ENCODE results near the gene GNB2.
"Not testable (repeated sequence)": the region's sequence is repeated elsewhere in the genome, so short reads cannot be mapped to it uniquely, and the experiment has no call there.

The GNB2 gene

GRCh38 chr7:100665168-100665726 is 8.3 kb upstream of the GNB2 start:
- DNase-seq = no peak

GRCh38 chr7:100667331-100668068 is 6.0 kb upstream of the GNB2 start:
- no peak for DNase-seq

- DNase-seq = no peak
These were observed 5.5 kb upstream of the GNB2 start for GRCh38 chr7:100668069-100668449.

GRCh38 chr7:100669106-100669505 is 4.4 kb upstream of the GNB2 start:
- not testable (repeated sequence) for DNase-seq

DNA sequence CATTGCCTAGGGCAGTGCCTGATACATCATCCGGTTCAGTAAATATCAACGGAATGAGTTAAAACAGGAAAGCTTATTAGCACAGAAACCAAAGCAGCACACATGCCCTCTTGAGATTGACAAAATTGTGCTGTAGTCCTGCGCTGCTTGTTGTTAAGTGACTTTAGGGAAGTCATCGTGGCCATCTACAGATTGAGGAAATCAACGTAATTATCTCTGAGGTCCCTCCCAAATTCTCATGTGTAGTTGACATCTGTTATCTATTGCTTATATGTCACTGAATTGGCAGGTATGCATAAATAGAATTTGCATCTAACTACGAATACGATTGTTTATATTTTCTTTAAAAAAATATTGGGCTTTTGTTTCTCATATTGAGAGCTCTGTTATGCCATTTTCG is 3.5 kb upstream of the GNB2 start:
- no peak for DNase-seq

DNA sequence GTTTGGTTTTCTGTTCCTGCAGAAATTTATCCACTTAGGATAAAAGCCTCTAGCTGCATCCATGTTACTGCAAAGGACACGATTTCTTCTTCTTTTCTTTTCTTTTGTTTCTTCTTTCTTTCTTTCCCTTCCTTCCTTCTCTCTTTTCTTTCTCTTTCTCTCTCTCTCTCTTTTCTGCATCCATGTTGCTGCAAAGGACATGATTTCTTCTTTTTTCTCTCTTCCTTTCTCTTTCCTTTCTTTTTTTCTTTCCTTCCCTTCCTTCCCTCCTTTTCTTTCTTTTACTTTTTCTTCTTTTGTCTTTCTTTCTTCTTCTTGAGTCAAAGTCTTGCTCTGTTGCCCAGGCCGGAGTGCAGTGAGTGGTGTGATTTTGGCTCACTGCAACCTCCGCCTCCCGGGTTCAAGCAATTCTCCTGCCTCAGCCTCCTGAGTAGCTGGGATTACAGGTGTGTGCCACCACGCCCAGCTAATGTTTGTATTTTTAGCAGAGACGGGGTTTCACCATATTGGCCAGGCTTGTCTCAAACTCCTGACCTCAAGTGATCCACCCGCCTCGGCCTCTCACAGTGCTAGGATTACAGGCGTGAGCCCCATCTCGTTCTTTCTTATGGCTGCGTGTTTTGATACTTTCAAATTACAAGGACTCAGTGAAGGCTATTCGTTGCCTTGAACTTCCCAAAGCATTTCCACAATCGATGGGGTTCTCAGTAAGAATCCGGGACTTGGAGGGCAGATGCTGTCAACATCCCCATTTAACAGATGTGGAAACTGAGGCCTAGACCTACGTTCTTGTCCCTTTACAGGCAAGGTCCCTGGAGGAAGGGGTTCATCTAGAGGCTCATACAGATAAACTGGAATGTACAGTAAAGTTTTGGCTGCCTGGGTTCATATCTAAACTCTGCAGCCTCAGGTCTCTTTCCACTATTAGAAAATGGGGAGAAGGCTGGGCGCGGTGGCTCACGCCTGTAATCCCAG is 1.9 kb upstream of the GNB2 start:
- no peak for DNase-seq

DNA sequence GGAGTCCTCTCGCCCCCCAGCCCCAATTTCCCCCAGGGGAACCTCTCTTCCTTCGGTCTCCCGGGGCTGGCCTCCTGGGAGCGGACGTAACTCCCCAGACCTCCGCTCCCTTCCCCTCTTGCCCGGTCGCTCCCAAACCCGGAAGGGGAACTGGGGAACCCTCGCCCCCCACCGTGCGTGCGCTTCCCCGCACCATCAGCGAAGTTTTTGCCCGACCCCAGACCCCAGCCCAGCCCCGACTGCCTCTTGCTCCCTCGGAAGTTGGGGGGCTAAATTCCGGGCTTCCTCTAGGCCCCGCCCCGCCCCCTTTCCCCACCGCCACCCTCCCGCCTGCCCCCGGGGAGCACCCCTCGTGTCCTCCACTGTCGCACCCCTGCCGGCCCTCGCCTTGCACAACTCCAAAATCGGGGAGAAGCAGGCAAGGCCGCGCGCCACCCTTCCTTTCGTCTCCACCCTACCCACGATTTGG is 436 bp downstream of the GNB2 start:
- DNase-seq = no peak

DNA sequence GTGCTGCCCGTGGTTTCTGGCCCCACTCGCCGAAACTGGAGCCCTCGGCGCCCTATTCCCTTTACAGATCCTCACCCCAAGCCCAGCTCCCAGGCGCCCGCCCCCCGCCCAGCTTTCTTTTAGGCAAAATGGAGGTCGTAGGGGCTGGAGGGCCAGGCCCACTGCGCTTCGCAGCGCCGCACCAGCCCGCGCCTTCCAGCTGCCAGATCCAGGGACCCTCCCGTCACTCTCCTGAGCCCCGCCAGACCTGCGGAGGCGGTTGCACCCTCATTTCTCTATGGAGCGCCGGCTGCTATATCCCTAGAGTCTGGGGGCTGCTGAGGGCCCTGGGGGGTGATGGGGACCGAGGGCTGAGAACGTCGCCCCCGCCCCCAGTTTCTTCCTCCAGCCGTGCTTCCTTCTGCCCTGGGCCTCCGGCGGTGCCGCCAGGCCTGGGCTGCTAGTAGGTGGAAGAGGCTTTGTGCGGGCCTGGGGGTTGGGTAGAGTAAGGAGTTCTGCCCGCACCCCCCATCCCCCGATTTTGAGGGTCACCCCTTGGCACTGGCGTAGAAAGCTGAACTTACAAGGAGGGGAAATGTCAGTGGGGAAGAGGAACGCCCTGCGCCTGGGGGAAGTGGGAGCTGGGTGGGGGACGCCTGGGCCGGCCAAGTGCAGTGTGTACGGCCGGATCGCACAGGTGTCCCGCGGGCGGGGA is 1.0 kb downstream of the GNB2 start:
- DNase-seq = no peak

DNA sequence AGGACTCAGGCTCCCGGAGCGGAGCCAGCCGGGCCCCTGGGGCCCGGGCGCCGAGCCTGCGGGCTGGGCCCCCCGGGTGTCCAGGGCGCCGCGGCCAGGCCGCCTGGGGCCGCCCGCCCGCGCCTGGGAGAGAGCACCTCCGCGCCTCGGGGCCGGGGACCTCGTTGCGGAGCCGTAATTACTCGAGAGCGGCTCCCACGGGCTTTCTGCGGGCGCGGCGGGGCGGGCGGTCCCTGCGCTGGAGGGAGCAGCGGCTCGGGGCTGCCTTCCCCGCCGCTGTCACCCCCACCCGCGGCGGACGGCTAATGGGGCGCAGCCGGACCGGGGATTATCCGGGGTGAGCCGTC is 1.5 kb downstream of the GNB2 start:
- DNase-seq = no peak

- peak; percentile 79 for DNase-seq
These were observed 2.2 kb downstream of the GNB2 start for GRCh38 chr7:100675581-100676350.

DNA sequence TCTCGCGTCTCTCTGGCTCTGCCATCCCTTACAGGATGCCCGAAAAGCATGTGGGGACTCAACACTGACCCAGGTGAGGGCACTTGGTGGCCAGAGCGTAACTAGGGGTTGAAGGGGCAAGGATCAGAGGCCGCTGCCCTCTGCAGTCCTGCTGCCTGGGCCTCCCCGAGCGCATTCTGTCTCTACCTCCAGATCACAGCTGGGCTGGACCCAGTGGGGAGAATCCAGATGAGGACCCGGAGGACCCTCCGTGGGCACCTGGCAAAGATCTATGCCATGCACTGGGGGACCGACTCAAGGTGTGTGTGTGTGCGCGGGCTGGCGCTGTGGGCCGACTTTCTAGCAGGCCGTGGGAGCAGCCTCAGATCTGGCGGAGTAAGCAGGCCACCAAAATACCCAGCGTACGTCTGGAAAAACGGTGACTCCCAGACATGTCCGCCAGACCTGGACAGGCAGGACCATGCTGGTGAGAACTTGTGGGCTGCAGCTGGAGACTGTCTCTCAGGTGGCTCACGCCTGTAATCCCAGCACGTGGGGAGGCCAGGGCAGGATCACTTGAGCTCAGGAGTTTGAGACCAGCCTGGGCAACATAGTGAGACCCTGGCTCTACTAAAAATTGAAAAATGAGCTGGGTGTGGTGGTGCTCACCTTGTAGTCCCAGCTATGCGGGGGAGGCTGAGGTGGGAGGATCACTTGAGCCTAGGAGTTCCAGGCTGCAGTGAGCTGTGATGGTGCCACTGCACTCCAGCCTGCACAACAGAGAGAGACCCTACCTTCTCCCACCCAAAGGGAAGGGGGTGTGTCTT is 3.2 kb downstream of the GNB2 start:
- no peak for DNase-seq

DNA sequence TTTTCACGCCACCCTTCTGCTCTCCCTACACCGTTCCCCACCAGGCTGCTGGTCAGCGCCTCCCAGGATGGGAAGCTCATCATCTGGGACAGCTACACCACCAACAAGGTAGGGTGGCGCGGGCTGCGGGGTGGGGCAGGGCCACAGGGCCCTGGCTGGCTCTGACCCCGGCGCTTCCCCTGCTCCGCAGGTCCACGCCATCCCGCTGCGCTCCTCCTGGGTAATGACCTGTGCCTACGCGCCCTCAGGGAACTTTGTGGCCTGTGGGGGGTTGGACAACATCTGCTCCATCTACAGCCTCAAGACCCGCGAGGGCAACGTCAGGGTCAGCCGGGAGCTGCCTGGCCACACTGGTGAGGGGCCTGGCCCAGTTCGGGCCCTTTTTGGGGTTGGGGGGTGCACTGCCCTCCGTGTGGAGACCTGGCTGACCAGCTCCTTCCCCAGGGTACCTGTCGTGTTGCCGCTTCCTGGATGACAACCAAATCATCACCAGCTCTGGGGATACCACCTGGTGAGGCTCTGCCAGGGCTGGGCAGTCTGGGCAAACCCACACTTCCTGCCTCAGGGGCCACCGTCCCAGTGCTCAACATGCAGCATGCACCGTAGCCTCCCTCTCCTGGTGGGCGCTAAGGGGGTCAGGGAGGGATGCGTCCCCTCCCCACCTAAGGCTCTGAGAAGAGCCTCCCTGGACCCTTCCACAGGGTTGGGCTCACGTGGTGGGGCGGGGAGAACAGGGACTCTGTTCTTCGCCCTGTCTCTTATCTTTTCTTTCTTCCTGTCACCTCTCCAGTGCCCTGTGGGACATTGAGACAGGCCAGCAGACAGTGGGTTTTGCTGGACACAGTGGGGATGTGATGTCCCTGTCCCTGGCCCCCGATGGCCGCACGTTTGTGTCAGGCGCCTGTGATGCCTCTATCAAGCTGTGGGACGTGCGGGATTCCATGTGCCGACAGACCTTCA is 4.0 kb downstream of the GNB2 start:
- DNase-seq = no peak

GRCh38 chr7:100678291-100678984 is 4.9 kb downstream of the GNB2 start:
- DNase-seq = no peak

GRCh38 chr7:100679129-100679926 is 5.8 kb downstream of the GNB2 start:
- no peak for DNase-seq

DNA sequence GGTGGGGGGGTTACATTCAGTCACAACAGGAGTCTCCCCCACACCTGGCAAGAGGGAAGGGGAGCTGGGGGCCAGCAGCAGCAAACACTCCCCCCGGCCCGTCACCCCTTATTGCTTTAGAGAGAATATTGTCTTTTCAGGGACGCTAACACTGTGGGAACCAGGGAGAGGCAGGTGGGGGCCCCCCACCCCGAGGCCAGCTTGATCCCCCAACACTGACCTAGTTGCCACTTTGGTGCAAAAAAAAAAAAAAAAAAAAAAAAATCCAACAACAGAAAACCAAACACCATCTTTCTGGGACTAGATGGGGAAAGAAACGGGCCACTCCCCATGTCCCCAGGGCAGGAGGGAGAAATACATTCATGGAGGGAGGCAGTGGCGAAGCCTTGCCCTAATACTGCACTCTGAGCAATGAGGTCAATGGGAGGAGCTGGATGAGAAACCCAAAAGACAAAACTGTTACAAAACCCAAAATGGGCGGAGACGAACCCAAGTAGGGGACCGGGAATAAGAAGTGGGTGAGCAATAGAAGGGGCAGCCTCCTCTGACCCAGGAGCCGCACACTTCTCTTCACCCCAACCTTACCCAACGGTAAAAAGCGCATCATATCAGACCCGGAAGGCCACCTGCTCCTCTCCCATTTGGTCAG is 6.5 kb downstream of the GNB2 start:
- DNase-seq = no peak

DNA sequence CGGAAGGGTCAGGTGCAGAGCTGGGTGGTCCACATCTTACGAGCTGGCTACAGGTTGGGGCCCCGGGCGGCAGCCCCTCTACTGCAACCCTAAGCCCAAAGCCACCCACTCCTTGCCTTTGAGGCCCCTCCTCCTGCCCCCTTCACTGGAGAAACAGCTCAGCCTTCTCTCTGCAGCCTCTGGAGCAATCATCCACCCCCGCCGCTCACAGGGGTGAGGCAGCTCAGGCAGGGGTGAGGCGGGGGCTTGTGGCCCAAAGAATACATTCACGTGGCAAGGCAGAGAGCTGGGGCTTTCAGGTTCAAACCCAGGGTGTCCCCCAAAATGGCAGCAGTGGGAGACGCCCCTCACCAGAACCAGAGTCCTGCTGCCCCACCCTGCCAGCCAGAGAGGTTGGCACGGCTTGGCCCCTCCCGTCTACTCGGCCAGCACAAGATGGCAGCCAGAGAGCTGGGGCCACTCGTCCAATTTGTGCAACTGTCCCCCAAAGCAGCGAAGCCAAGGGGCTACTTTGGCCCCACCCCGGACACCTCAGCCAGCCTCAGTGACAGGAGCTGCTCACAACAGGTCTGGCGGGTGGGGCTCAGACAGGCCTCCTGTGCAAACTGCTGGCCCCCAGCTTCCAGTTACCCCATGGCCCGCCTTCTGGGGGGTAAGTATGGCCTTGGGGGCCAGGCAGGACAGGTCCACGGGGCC is 7.2 kb downstream of the GNB2 start:
- DNase-seq = no peak

GRCh38 chr7:100681491-100682227 is 8.1 kb downstream of the GNB2 start:
- no peak for DNase-seq
